ENCODE data around the gene GPR55.

GRCh38 chr2:230951396-230951795 is 26.4 kb upstream of the GPR55 start:
- no peak for TF ChIP-seq CTCF (IDR thresholded peaks at IDR 0.05 in 8 of 11, conservative IDR thresholded peaks at IDR 0.05 in 3 of 11)
- no peak for TF ChIP-seq POLR2A (IDR thresholded peaks at IDR 0.05)
